Naive thymus-derived CD4-positive, alpha-beta T cell (primary cell): Measurements from ENCODE around the gene SPIB. TPM values are rescaled to one million over a fixed set of nuclear protein-coding genes. Genes with fewer than 3 reads are reported as not detected.

ENCODE experiments used
- ATAC-seq: fragments of 150-1000 bp; cut with Tn5 transposase; 2 replicates; pipeline ENCODE4 v1.10.0; 2021; ENCODE audit warnings: mild to moderate bottlenecking, moderate library complexity
- CTCF ChIA-PET: fragments of 350-600 bp; sonication (Branson Sonifier 250); formaldehyde crosslinking; loops from one replicate; lab custom pipeline; 2021; ENCODE audit warnings: antibody characterized with exemption; lab: Charles Lee
- POLR2A ChIA-PET: fragments of 350-600 bp; sonication (Branson Sonifier 250); formaldehyde crosslinking; loops from one replicate; lab custom pipeline; 2021; ENCODE audit warnings: antibody characterized with exemption, inconsistent platforms; lab: Charles Lee
- DNase-seq, 9 donors: peaks; one replicate each; pipeline versions ENCODE4 v3.0.0 to v3.0.0-alpha.2; 2020 to 2022; ENCODE audit warnings: mixed read lengths in 1 of 9
- H3K27ac ChIP-seq: one replicate; pipeline ENCODE4 v1.7.0; 2013; ENCODE audit warnings: mild to moderate bottlenecking, low read depth, low read length, moderate library complexity
- H3K27me3 ChIP-seq, 2 donors: one replicate each; pipeline ENCODE4 v1.7.0; 2013; ENCODE audit warnings: low read length in 2 of 2, mild to moderate bottlenecking in 2 of 2, moderate library complexity in 2 of 2; ENCODE audit not compliant: control insufficient read depth in 2 of 2, insufficient read depth in 2 of 2
- H3K36me3 ChIP-seq, 3 experiments: 1 replicate in 2 of 3; 2 replicates in 1 of 3; pipeline ENCODE4 v1.7.0; 2013; ENCODE audit warnings: low read length in 3 of 3, mild to moderate bottlenecking in 3 of 3, moderate library complexity in 1 of 3; ENCODE audit not compliant: insufficient read depth in 3 of 3, control insufficient read depth in 2 of 3
- H3K4me1 ChIP-seq, 2 donors: one replicate each; pipeline ENCODE4 v1.7.0; 2013; ENCODE audit warnings: low read length in 2 of 2, mild to moderate bottlenecking in 2 of 2, moderate library complexity in 1 of 2; ENCODE audit not compliant: control insufficient read depth in 2 of 2, insufficient read depth in 2 of 2
- H3K4me3 ChIP-seq: 2 replicates; pipeline ENCODE4 v1.7.0; 2013; ENCODE audit warnings: mild to moderate bottlenecking, low read length
- H3K9me3 ChIP-seq, 3 experiments: 1 replicate in 2 of 3; 2 replicates in 1 of 3; pipeline ENCODE4 v1.7.0; 2013; ENCODE audit warnings: low read length in 3 of 3; ENCODE audit not compliant: control insufficient read depth in 2 of 3
- H3K27ac Mint-ChIP-seq, 9 donors: one replicate each; pipeline ENCODE4 v1.8.0; 2020 to 2022; ENCODE audit warnings: mixed read lengths in 9 of 9, mild to moderate bottlenecking in 8 of 9, moderate library complexity in 5 of 9, inconsistent platforms in 2 of 9
- H3K27me3 Mint-ChIP-seq, 5 donors: one replicate each; pipeline ENCODE4 v1.8.0; 2021 to 2022; ENCODE audit warnings: mixed read lengths in 5 of 5, mild to moderate bottlenecking in 1 of 5
- H3K36me3 Mint-ChIP-seq, 5 donors: one replicate each; pipeline ENCODE4 v1.8.0; 2020 to 2022; ENCODE audit warnings: mixed read lengths in 5 of 5, mild to moderate bottlenecking in 3 of 5, inconsistent platforms in 1 of 5
- H3K4me1 Mint-ChIP-seq, 7 donors: one replicate each; pipeline ENCODE4 v1.8.0; 2020 to 2022; ENCODE audit warnings: mixed read lengths in 7 of 7, mild to moderate bottlenecking in 3 of 7, inconsistent platforms in 1 of 7
- H3K4me3 Mint-ChIP-seq, 10 donors: one replicate each; pipeline ENCODE4 v1.8.0; 2020 to 2022; ENCODE audit warnings: mild to moderate bottlenecking in 10 of 10, mixed read lengths in 10 of 10, moderate library complexity in 6 of 10, inconsistent platforms in 2 of 10
- H3K9me3 Mint-ChIP-seq, 11 donors: one replicate each; pipeline ENCODE4 v1.8.0; 2020 to 2022; ENCODE audit warnings: mixed read lengths in 11 of 11, mild to moderate bottlenecking in 4 of 11, inconsistent platforms in 1 of 11, moderate library complexity in 1 of 11
- intact Hi-C, 2 donors: fragments of 100-400 bp; cut with micrococcal nuclease; formaldehyde crosslinking; loops; one replicate each; pipeline ENCODE4 v1.15.1; 2023
- polyA plus RNA-seq, 2 donors: library from polyadenylated mRNA; unstranded; fragments of 300-500 nt; fragmentation: Illumina TruSeq; gene quantifications; one replicate each; pipeline ENCODE4 v1.2.3, GENCODE V29; 2021
- total RNA-seq, 6 experiments: library from RNA in 5 of 6; stranded (reverse) in 5 of 6; gene quantifications; 1 replicate in 5 of 6; 2 replicates in 1 of 6; pipeline ENCODE4 v1.2.3 and lab custom pipeline; 2021 to 2026

Gene SPIB
- 1 to 10 TPM in 3 of 5 experiments, under 1 TPM in 2; 0.73 to 7.5 (median 1.5) TPM for total RNA-seq
- polyA plus RNA-seq: under 1 TPM; 0.19 to 0.46 TPM
- 0.40 reads per million for total RNA-seq (lab: John Stamatoyannopoulos, UW)

DNA sequence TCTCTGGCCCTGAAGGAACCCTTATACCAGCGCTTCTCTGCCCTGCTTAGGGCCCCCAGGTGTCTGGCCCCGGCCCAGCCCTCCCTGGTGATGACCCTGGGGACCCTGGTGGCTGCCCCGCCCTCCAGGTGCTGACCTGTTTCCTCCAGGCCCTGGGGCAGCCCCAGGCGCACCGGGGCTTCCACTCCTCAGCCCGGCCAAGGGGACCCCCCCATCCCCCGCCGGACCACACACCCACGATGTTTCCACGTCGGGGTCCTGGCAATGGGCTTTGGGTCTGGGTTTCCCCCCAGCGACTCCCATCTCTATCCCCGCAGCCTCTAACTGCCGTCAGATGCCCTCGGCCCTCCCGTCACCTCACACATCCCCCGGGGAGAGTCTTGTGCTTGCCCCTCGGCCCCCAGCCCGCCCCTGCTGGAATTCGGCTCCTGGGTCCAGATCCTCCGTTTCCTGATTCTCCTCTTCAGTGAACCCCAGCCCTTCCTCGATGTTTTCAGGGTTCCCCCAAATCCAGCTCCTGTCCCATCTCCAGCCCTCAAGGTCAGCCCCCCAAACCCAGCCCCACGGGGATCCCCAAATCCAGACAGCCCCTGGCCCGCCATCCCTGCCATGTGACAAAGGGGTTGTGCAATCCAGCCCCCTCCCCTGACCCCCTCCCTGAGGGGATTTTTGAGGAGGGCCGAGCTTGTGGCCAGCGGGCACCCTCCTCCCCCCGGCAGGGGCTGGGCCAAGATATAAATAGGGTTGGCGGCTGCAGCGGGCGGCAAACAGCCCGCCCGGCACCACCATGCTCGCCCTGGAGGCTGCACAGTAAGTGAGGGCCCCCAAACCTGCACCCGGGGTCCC is at the start of gene SPIB:
SPIB (plus strand) TSS at position 763 of the 846 bp plus-strand sequence; CDS start at position 788, 25 bp downstream.
- POLR2A ChIA-PET: no interaction called here
- H3K27ac Mint-ChIP-seq: peak within 1 kb of the TSS in 1 of 9 donors; percentile 36
- no peak within 1 kb of the TSS for H3K4me3 ChIP-seq

DNA sequence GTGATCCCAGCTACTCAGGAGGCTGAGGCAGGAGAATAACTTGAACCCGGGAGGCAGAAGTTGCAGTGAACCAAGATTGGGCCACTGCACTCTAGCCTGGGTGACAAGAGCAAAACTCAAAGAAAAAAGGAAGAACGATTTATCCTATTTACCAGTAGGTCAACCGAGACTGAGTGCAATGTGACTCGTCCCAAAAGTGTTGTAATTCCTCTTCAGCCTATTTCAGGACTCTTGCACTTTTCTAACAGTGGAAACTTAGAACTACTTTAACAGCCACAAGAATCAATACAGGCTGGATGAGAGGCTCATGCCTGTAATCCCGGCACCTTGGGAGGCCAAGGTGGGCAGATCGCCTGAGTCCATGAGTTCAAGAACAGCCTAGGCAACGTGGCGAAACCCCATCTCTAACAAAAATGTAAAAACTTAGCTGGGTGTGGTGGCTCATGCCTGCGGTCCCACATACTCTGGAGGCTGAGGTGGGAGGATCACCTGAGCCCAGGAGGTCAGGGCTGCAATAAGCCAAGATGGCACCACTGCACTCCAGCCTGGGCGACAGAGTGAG is 46.7 kb upstream of the SPIB start:
- peaks cover 2 to 32% (median 27%) of the 10 kb centered on the region in 7 donors for H3K4me1 Mint-ChIP-seq
- CTCF ChIA-PET: no interaction called here
- H3K27ac ChIP-seq: no peak overlapping the region

More for the DNA sequence above, at the start of gene SPIB:
- Histone ChIP-seq H3K27me3 (no peaks in the 10 kb centered on the region), H3K27ac (no peak within 1 kb of the TSS), H3K4me1 (no peaks in the 10 kb centered on the region), H3K36me3 (no peaks in the 10 kb centered on the region), H3K9me3 (no peaks in the 10 kb centered on the region)
- CTCF ChIA-PET: no interaction called here
- ATAC-seq (no peak), DNase-seq (no peak)
- Mint-ChIP-seq H3K36me3 (peaks cover 0 to 10% (median 4%) of the 10 kb centered on the region in 5 donors), H3K4me1 (peaks cover 11 to 17% (median 13%) of the 10 kb centered on the region in 7 donors), H3K9me3 (peaks cover 0 to 3% (median 0%) of the 10 kb centered on the region in 11 donors), H3K4me3 (peak within 1 kb of the TSS in 1 of 10 donors; percentile 11), H3K27me3 (peaks cover 8 to 31% (median 23%) of the 10 kb centered on the region in 5 donors)
- intact Hi-C loops: no loop called here

DNA sequence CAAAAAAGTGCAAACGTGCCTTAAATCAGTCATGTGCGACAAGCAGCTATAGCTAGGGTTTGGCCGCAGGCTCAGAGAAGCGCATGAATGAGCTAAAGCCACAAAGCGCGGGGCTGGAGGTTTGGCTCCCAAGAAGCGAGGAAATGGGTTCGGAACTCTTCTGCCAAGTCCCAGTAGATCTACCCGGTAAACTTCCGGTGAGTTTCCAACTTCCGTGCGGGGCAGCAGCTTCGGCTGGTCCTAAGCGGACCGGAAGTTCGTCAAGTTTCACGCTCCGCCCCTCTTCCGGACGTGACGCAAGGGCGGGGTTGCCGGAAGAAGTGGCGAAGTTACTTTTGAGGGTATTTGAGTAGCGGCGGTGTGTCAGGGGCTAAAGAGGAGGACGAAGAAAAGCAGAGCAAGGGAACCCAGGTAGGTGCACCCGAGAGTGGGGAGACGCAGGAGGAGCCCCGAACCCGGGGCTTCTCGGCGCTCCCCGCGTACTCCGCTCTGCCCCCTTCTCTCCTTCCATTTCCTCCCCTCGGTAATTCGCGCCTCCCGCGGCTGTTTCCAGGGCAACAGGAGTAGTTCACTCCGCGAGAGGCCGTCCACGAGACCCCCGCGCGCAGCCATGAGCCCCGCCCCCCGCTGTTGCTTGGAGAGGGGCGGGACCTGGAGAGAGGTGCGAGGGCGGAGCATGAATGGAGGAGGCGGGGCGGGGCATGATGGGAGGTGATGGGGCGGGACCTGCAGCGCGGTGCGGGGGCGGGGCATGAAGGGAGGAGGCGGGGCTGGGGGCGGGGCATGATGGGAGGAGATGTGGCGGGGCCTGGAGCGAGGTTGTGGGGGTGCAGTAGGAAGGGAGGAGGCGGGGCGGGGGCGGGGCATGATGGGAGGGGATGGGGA is 42.3 kb upstream of the SPIB start, which contains the start of gene NR1H2:
NR1H2 (plus strand) TSS at position 292 of the 885 bp plus-strand sequence. CDS start 1,149 bp downstream, outside the sequence.
- Histone ChIP-seq H3K27ac (peak within 1 kb of the TSS; percentile 100), H3K4me1 (peaks cover 4 to 10% of the 10 kb centered on the region in 2 donors), H3K27me3 (no peaks in the 10 kb centered on the region), H3K36me3 (peaks cover 0 to 44% (median 33%) of the 10 kb centered on the region in 3 experiments), H3K4me3 (peak within 1 kb of the TSS; percentile 99), H3K9me3 (no peaks in the 10 kb centered on the region)
- H3K9me3 Mint-ChIP-seq: no peaks in the 10 kb centered on the region
- peaks cover 11 to 24% (median 16%) of the 10 kb centered on the region in 5 donors for H3K36me3 Mint-ChIP-seq
- DNase-seq: peak; percentile 89 to 97 (median 95)
- peak within 1 kb of the TSS; percentile 92 to 100 (median 98) for H3K4me3 Mint-ChIP-seq
- ChIA-PET CTCF (no interaction called here), POLR2A (interaction anchor here (0.6 to 2.7 kb wide), 10 partner anchors 8 to 500 kb away, joined by 3 to 19 read pairs (median 4); partner anchors contain the start of genes AKT1S1, JOSD2, MYBPC2 and POLD1)
- H3K4me1 Mint-ChIP-seq: peaks cover 12 to 37% (median 24%) of the 10 kb centered on the region in 7 donors
- ATAC-seq: peak; percentile 94
- peak within 1 kb of the TSS; percentile 99 to 100 (median 100) for H3K27ac Mint-ChIP-seq
- intact Hi-C loops: loop anchor here (1.0 to 5.0 kb wide), 11 partner anchors 8 to 734 kb away; partner anchors contain the start of genes JOSD2 (in 2 of the 2), KCNC3 (in 2 of the 2), POLD1 (in 2 of the 2) and EMC10 (in 1 of the 2)
- H3K27me3 Mint-ChIP-seq: no peaks in the 10 kb centered on the region

More for the DNA sequence above, 46.7 kb upstream of the SPIB start:
- Mint-ChIP-seq H3K27me3 (no peaks in the 10 kb centered on the region), H3K36me3 (peaks cover 0 to 3% (median 0%) of the 10 kb centered on the region in 5 donors), H3K4me3 (no peak overlapping the region), H3K27ac (no peak overlapping the region), H3K9me3 (no peaks in the 10 kb centered on the region)
- ATAC-seq (no peak), DNase-seq (no peak)
- peaks cover 1 to 4% of the 10 kb centered on the region in 2 donors for H3K4me1 ChIP-seq
- no peak overlapping the region for H3K4me3 ChIP-seq
- POLR2A ChIA-PET: no interaction called here
- intact Hi-C loops: no loop called here
- no peaks in the 10 kb centered on the region for H3K9me3 ChIP-seq
- peaks cover 0 to 4% (median 0%) of the 10 kb centered on the region in 3 experiments for H3K36me3 ChIP-seq
- H3K27me3 ChIP-seq: no peaks in the 10 kb centered on the region

DNA sequence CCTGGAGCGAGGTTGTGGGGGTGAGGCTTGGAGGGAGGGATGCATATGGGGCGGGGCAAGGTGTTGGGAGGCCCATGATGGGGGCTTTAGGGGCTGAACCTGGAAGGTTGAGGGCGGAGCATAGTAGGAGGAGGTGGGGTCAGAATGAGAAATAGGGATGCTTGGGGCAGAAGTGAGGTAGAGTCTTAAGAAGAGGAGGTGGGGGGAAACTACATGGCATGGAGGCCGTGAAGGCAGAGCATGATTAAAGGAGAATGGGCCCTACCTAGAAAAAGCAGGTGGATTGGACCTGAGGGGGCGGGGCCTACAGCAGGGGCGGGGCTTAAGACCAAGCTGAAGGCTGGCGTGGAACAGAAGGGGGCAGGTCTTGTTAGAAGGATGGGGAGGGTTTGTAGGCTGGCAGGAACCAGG is 41.7 kb upstream of the SPIB start:
- no peaks in the 10 kb centered on the region for H3K9me3 ChIP-seq
- DNase-seq (peak in 7 of 9 donors; percentile 36 to 74 (median 57)), ATAC-seq (peak; percentile 7)
- H3K36me3 ChIP-seq: peaks cover 0 to 51% (median 33%) of the 10 kb centered on the region in 3 experiments
- peaks cover 11 to 26% (median 16%) of the 10 kb centered on the region in 5 donors for H3K36me3 Mint-ChIP-seq
- H3K27ac ChIP-seq: peak overlapping the region; percentile 100
- peak overlapping the region; percentile 62 to 100 (median 96) for H3K4me3 Mint-ChIP-seq
- ChIA-PET POLR2A (no interaction called here), CTCF (no interaction called here)
- no peak overlapping the region for H3K4me3 ChIP-seq
- peaks cover 4 to 10% of the 10 kb centered on the region in 2 donors for H3K4me1 ChIP-seq
- no peaks in the 10 kb centered on the region for H3K27me3 ChIP-seq
- peak overlapping the region; percentile 71 to 100 (median 99) for H3K27ac Mint-ChIP-seq
- no peaks in the 10 kb centered on the region for H3K27me3 Mint-ChIP-seq
- intact Hi-C loops: loop anchor here (2.0 to 5.0 kb wide), 2 partner anchors 54 to 735 kb away; partner anchors contain the start of genes RRAS (in 1 of the 2) and SCAF1 (in 1 of the 2)
- peaks cover 12 to 37% (median 24%) of the 10 kb centered on the region in 7 donors for H3K4me1 Mint-ChIP-seq
- H3K9me3 Mint-ChIP-seq: no peaks in the 10 kb centered on the region

DNA sequence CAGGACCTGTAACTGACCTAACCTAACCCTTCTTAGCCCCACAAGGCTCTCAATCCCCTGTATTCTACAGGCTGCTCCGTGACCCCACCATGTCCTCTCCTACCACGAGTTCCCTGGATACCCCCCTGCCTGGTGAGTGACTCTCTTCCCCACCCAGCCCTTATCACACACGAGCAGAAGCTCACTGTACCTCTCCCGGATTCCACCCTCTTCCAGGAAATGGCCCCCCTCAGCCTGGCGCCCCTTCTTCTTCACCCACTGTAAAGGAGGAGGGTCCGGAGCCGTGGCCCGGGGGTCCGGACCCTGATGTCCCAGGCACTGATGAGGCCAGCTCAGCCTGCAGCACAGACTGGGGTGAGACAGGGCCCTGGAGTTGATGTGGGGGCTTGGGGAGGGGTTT is 41.2 kb upstream of the SPIB start:
- H3K9me3 ChIP-seq: no peaks in the 10 kb centered on the region
- H3K27me3 Mint-ChIP-seq: no peaks in the 10 kb centered on the region
- H3K27ac ChIP-seq: peak overlapping the region; percentile 100
- H3K4me3 Mint-ChIP-seq: peak overlapping the region; percentile 58 to 100 (median 96)
- H3K27me3 ChIP-seq: no peaks in the 10 kb centered on the region
- intact Hi-C loops: loop anchor here (2.0 to 5.0 kb wide), 2 partner anchors 53 to 735 kb away; partner anchors contain the start of genes RRAS (in 1 of the 2) and SCAF1 (in 1 of the 2)
- H3K9me3 Mint-ChIP-seq: no peaks in the 10 kb centered on the region
- ChIA-PET CTCF (no interaction called here), POLR2A (no interaction called here)
- peak overlapping the region; percentile 71 to 100 (median 99) for H3K27ac Mint-ChIP-seq
- H3K4me3 ChIP-seq: no peak overlapping the region
- peaks cover 11 to 26% (median 16%) of the 10 kb centered on the region in 5 donors for H3K36me3 Mint-ChIP-seq
- peaks cover 12 to 37% (median 24%) of the 10 kb centered on the region in 7 donors for H3K4me1 Mint-ChIP-seq
- H3K4me1 ChIP-seq: peaks cover 4 to 10% of the 10 kb centered on the region in 2 donors
- DNase-seq (no peak), ATAC-seq (no peak)
- peaks cover 0 to 56% (median 33%) of the 10 kb centered on the region in 3 experiments for H3K36me3 ChIP-seq
